Suprapubic skin (tissue), 3 donors: Measurements from ENCODE around the gene DDI2.

Experiments
- CTCF ChIP-seq, 2 donors: fragments of 200-600 bp in 1 of 2; fragments of 450-650 bp in 1 of 2; sonication (generic) in 1 of 2; IDR thresholded peaks; one replicate each; pipeline ENCODE4 v1.5.1; 2016 to 2019; ENCODE audit warnings: antibody characterized with exemption in 2 of 2, mild to moderate bottlenecking in 1 of 2, moderate library complexity in 1 of 2
- POLR2A ChIP-seq, 2 donors: fragments of 450-650 bp; IDR thresholded peaks; one replicate each; pipeline ENCODE4 v1.6.1; 2017; ENCODE audit warnings: antibody characterized with exemption in 2 of 2, mild to moderate bottlenecking in 2 of 2, moderate library complexity in 2 of 2

DNA sequence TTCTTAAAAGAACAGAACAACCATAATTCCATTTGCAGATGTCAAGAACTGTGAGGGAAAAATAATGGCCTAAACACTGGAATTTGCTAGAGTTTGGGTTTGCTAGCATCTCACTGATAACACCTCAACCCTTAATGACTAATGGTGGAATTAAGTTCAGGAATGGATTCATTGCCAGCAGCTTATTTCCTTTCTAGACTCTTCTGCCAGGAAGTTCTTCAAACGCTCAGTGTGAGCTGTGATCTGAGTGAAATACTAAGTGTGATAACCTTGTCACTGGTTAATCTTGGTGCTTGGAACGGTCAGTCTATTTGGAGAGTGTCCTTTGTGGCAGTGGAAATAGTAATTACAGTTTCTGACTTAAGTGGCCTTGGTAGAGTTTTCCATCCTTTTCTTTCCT is 45.2 kb downstream of the DDI2 start:
- TF ChIP-seq POLR2A (IDR thresholded peaks at IDR 0.05) (no peak), CTCF (IDR thresholded peaks at IDR 0.05) (no peak)
